Ovary (tissue), 9 donors: ENCODE results near the gene ZFC3H1. TPM values are rescaled to one million over a fixed set of nuclear protein-coding genes. Genes with fewer than 3 reads are reported as not detected.

ENCODE experiments used
- DNase-seq, 5 donors: peaks; one replicate each; pipeline ENCODE4 v3.0.0-alpha.2; 2019 to 2020
- H3K27ac ChIP-seq, 2 donors: fragments of 200-600 bp; one replicate each; pipeline versions ENCODE4 v1.5.1 to v1.8.0; 2019 to 2022
- H3K27me3 ChIP-seq: fragments of 200-600 bp; one replicate; pipeline ENCODE4 v1.8.0; 2022
- H3K36me3 ChIP-seq: fragments of 200-600 bp; sonication (generic); one replicate; pipeline ENCODE4 v1.5.1; 2019
- H3K4me1 ChIP-seq: one replicate; pipeline ENCODE4 v1.8.1; 2013; ENCODE audit warnings: mild to moderate bottlenecking, moderate library complexity; ENCODE audit not compliant: insufficient read depth
- H3K4me3 ChIP-seq: fragments of 200-600 bp; sonication (generic); one replicate; pipeline ENCODE4 v1.5.1; 2017
- H3K9me3 ChIP-seq, 2 donors: fragments of 200-600 bp in 1 of 2; sonication (generic) in 1 of 2; one replicate each; pipeline versions ENCODE4 v1.5.1 to v1.8.1; 2013 to 2019; ENCODE audit warnings: mild to moderate bottlenecking in 1 of 2, moderate library complexity in 1 of 2
- CTCF ChIP-seq, 3 donors: fragments of 450-650 bp in 2 of 3; fragments of 200-600 bp in 1 of 3; IDR thresholded peaks; one replicate each; pipeline versions ENCODE4 v1.5.1 to v1.8.0; 2016 to 2022; ENCODE audit warnings: antibody characterized with exemption in 3 of 3, mild to moderate bottlenecking in 1 of 3
- EP300 ChIP-seq: sonication (generic); formaldehyde crosslinking; IDR thresholded peaks from one replicate; pipeline ENCODE4 v1.6.1; 2017; ENCODE audit warnings: antibody characterized with exemption
- POLR2A ChIP-seq: fragments of 450-650 bp; IDR thresholded peaks from one replicate; pipeline ENCODE4 v1.6.1; 2017; ENCODE audit warnings: antibody characterized with exemption, mild to moderate bottlenecking, moderate library complexity
- WGBS, 3 donors: extraction: QIAGEN DNeasy Blood & Tissue Kit in 1 of 3; methylation state at CpG; one replicate each; pipeline versions ENCODE4 v1.1.5 to v1.1.7; 2013 to 2017; 5-methylcytosine and 5-hydroxymethylcytosine counted together
- intact Hi-C, 4 donors: fragments of 100-400 bp; cut with DNase I; formaldehyde crosslinking; loops; one replicate each; pipeline versions ENCODE4 v1.11.0 to v1.15.1; 2022 to 2023
- polyA plus RNA-seq, 2 donors: library from polyadenylated mRNA; stranded (reverse); fragments of 200-250 nt in 1 of 2; fragments of 350-450 nt in 1 of 2; fragmentation: Illumina TruSeq in 1 of 2; extraction: RNeasy Lipid Tissue Mini Kit (QIAGEN cat#74804) in 1 of 2; gene quantifications; one replicate each; pipeline ENCODE4 v1.2.3, GENCODE V29; 2013 to 2014
- total RNA-seq, 7 donors: library from RNA; depleted of rRNA in 2 of 7; stranded (reverse); fragments of >200 nt in 2 of 7; fragmentation: NEBNext Ultra II Directional in 3 of 7; extraction: Animal tissue kit (Norgen Biotek cat#: 25700) in 3 of 7; gene quantifications; one replicate each; pipeline versions ENCODE4 v1.1.0 to v1.2.4, GENCODE V29; 2016 to 2023
- donor health status: DM: no; HTN: no; CAD: no; lungs with moderate emphysema.
- donor health status: DM: no; HTN: no; CAD: no.
- donor health status: Bipolar disorder and iron deficiency.
- donor health status: DM: yes; HTN: yes; CAD: no.
- donor health status: DM: no; HTN: no; CAD: no.
- donor health status: DM: yes; HTN: yes; CAD: no.

ZFC3H1 gene
- total and polyA plus RNA-seq, 9 donors: 17.5 to 51.0 (median 42.3) TPM

- H3K4me1 ChIP-seq: no peaks in the 10 kb centered on the region
- WGBS, 3 donors: 94 to 96% (median 96%) methylated on average over 2 of the region's 2 CpGs
- no peak overlapping the region for H3K27ac ChIP-seq
- DNase-seq: no peak
- no peak overlapping the region for H3K4me3 ChIP-seq
- H3K36me3 ChIP-seq: no peaks in the 10 kb centered on the region
- H3K9me3 ChIP-seq: no peaks in the 10 kb centered on the region
- no peaks in the 10 kb centered on the region for H3K27me3 ChIP-seq
- TF ChIP-seq CTCF (IDR thresholded peaks at IDR 0.05) (no peak), POLR2A (no peak), EP300 (no peak)
- intact Hi-C loops: no loop called here
Observed at GRCh38 chr12:71653137-71653536, 10.5 kb downstream of the ZFC3H1 start.

GRCh38 chr12:71652656-71653055, 11.0 kb downstream of the ZFC3H1 start:
- no peak for DNase-seq
- Histone ChIP-seq H3K4me3 (no peak overlapping the region), H3K4me1 (no peaks in the 10 kb centered on the region), H3K36me3 (no peaks in the 10 kb centered on the region), H3K9me3 (no peaks in the 10 kb centered on the region), H3K27me3 (no peaks in the 10 kb centered on the region), H3K27ac (no peak overlapping the region)
- TF ChIP-seq CTCF (IDR thresholded peaks at IDR 0.05) (no peak), POLR2A (no peak), EP300 (no peak)
- intact Hi-C loops: no loop called here
- WGBS, 3 donors: 83 to 98% (median 91%) methylated on average over 1 of the region's 1 CpG

GRCh38 chr12:71649401-71649800, 14.2 kb downstream of the ZFC3H1 start:
- TF ChIP-seq POLR2A (no peak), CTCF (IDR thresholded peaks at IDR 0.05) (no peak), EP300 (no peak)
- Histone ChIP-seq H3K9me3 (no peaks in the 10 kb centered on the region), H3K4me1 (no peaks in the 10 kb centered on the region), H3K27me3 (no peaks in the 10 kb centered on the region), H3K4me3 (no peak overlapping the region), H3K36me3 (no peaks in the 10 kb centered on the region), H3K27ac (no peak overlapping the region)
- intact Hi-C loops: no loop called here
- DNase-seq: no peak
- WGBS, 3 donors: 88 to 94% (median 92%) methylated on average over 2 of the region's 2 CpGs

- Histone ChIP-seq H3K36me3 (no peaks in the 10 kb centered on the region), H3K4me1 (no peaks in the 10 kb centered on the region), H3K4me3 (no peak overlapping the region), H3K27me3 (no peaks in the 10 kb centered on the region), H3K9me3 (no peaks in the 10 kb centered on the region), H3K27ac (no peak overlapping the region)
- WGBS, 3 donors: 91 to 93% (median 93%) methylated on average over 4 of the region's 4 CpGs
- intact Hi-C loops: no loop called here
- TF ChIP-seq POLR2A (no peak), EP300 (no peak)
- no peak for DNase-seq
Observed at GRCh38 chr12:71648537-71648936, 15.1 kb downstream of the ZFC3H1 start.

GRCh38 chr12:71646512-71646911, 17.1 kb downstream of the ZFC3H1 start:
- Histone ChIP-seq H3K4me3 (no peak overlapping the region), H3K9me3 (no peaks in the 10 kb centered on the region), H3K27me3 (no peaks in the 10 kb centered on the region), H3K4me1 (no peaks in the 10 kb centered on the region), H3K27ac (no peak overlapping the region), H3K36me3 (no peaks in the 10 kb centered on the region)
- 96 to 98% (median 96%) methylated on average over 3 of the region's 3 CpGs for WGBS, 3 donors
- intact Hi-C loops: no loop called here
- DNase-seq: no peak
- TF ChIP-seq EP300 (no peak), CTCF (IDR thresholded peaks at IDR 0.05) (no peak), POLR2A (no peak)
